Tibial artery (tissue), 4 donors: Measurements from ENCODE around the gene ASB9.

Experiments used
- DNase-seq, 2 donors: peaks; one replicate each; pipeline ENCODE4 v3.0.0-alpha.2; 2019
- H3K27ac ChIP-seq, 2 donors: fragments of 200-600 bp; sonication (generic) in 1 of 2; 1 replicate in 1 of 2; 2 replicates in 1 of 2; pipeline ENCODE4 v1.5.1; 2018 to 2019; ENCODE audit warnings: mild to moderate bottlenecking in 1 of 2
- H3K27me3 ChIP-seq, 2 donors: fragments of 200-600 bp; sonication (generic) in 1 of 2; one replicate each; pipeline versions ENCODE4 v1.5.1 to v1.6.0; 2016 to 2019
- H3K36me3 ChIP-seq, 3 donors: fragments of 200-600 bp; sonication (generic) in 2 of 3; one replicate each; pipeline ENCODE4 v1.5.1; 2016 to 2019; ENCODE audit warnings: mild to moderate bottlenecking in 2 of 3
- H3K4me1 ChIP-seq, 4 donors: fragments of 200-600 bp; sonication (generic) in 2 of 4; 1 replicate in 3 of 4; 2 replicates in 1 of 4; pipeline ENCODE4 v1.5.1; 2016 to 2019
- H3K4me3 ChIP-seq, 2 donors: fragments of 200-600 bp; sonication (generic) in 1 of 2; 1 replicate in 1 of 2; 2 replicates in 1 of 2; pipeline ENCODE4 v1.5.1; 2018 to 2019; ENCODE audit warnings: mild to moderate bottlenecking in 2 of 2
- H3K9me3 ChIP-seq, 3 donors: fragments of 200-600 bp; sonication (generic) in 1 of 3; one replicate each; pipeline ENCODE4 v1.5.1; 2016 to 2019
- intact Hi-C: fragments of 100-400 bp; cut with DNase I; formaldehyde crosslinking; loops from one replicate; pipeline ENCODE4 v1.15.0; 2023; ENCODE audit warnings: low total_unique reads
- TF ChIP-seq, protein P1 (sequence below), 2 experiments: fragments of 200-600 bp in 1 of 2; fragments of 450-650 bp in 1 of 2; IDR thresholded peaks; one replicate each; pipeline ENCODE4 v1.5.1; 2017 to 2019; ENCODE audit warnings: antibody characterized with exemption in 2 of 2, mild to moderate bottlenecking in 1 of 2, moderate library complexity in 1 of 2

Gene ASB9

DNA sequence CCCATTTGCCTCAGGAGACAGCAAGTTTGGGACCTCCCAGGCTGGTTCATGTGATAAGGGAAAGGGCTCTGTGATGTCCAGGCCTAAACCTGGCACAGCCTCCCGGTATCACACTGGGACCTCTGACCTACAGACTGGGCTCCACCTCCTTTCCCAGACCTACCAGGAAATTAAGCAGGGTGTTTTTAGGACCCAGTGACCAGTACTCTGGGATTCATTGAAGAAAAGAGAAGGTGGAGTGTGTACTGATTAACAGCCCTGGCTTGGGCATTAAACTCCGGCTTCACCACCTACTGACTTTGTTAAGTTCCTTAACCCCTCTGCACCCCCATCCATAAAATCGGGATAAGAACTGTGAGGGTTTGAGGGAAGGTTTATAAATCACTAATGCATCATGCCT, 28.6 kb downstream of the ASB9 start:
- Histone ChIP-seq H3K9me3 (no peaks in the 10 kb centered on the region), H3K27ac (no peak overlapping the region), H3K36me3 (no peaks in the 10 kb centered on the region), H3K27me3 (no peaks in the 10 kb centered on the region), H3K4me3 (no peak overlapping the region), H3K4me1 (no peaks in the 10 kb centered on the region)
- DNase-seq: no peak
- TF ChIP-seq, protein P1, sequence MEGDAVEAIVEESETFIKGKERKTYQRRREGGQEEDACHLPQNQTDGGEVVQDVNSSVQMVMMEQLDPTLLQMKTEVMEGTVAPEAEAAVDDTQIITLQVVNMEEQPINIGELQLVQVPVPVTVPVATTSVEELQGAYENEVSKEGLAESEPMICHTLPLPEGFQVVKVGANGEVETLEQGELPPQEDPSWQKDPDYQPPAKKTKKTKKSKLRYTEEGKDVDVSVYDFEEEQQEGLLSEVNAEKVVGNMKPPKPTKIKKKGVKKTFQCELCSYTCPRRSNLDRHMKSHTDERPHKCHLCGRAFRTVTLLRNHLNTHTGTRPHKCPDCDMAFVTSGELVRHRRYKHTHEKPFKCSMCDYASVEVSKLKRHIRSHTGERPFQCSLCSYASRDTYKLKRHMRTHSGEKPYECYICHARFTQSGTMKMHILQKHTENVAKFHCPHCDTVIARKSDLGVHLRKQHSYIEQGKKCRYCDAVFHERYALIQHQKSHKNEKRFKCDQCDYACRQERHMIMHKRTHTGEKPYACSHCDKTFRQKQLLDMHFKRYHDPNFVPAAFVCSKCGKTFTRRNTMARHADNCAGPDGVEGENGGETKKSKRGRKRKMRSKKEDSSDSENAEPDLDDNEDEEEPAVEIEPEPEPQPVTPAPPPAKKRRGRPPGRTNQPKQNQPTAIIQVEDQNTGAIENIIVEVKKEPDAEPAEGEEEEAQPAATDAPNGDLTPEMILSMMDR (IDR thresholded peaks at IDR 0.05): no peak
- intact Hi-C loops: no loop called here

DNA sequence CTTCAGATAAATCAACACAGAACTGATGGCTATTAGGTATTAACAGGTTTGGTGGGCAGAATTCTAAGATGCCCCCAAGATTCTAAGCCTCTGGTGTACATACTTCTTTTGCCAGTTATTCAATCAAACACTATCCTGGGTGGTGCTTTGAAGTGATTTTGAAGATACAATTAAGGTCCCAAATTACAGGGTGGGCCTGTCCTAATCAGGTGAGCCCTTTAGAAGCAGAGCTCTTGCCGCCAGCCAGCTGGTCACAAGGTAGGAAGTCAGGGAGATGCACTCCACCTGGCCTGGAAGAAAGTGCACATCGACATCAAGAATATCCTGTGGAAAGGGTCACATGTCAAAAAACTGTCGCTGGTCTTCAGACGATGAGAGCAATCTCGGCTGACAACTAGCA, 29.5 kb downstream of the ASB9 start:
- no peak for DNase-seq
- Histone ChIP-seq H3K27ac (no peak overlapping the region), H3K4me1 (no peaks in the 10 kb centered on the region), H3K36me3 (no peaks in the 10 kb centered on the region), H3K27me3 (no peaks in the 10 kb centered on the region), H3K4me3 (no peak overlapping the region), H3K9me3 (no peaks in the 10 kb centered on the region)
- intact Hi-C loops: no loop called here
- TF ChIP-seq, protein P1 (IDR thresholded peaks at IDR 0.05): no peak

DNA sequence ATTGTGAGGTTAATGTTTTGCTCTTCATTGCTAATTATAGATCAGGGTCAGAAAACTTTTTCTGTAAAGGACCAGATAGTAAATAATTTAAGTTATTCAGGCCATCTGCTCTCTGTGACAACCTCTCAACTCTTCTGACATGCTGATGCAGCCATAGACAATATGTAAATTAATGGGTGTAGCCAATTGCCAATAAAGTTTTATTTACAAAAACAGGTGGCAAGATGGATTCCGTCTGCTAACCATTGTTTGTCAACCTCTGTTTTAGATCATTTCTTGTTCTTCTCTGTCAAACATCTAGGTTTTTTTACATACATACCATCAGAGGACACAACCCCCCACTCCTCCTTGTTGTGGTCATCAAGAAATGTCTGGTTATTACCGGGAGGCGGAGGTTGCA, 33.7 kb downstream of the ASB9 start:
- H3K27ac ChIP-seq: no peak overlapping the region
- DNase-seq: no peak
- H3K27me3 ChIP-seq: no peaks in the 10 kb centered on the region
- H3K9me3 ChIP-seq: no peaks in the 10 kb centered on the region
- no peak overlapping the region for H3K4me3 ChIP-seq
- intact Hi-C loops: no loop called here
- no peaks in the 10 kb centered on the region for H3K4me1 ChIP-seq
- TF ChIP-seq, protein P1 (IDR thresholded peaks at IDR 0.05): no peak
- no peaks in the 10 kb centered on the region for H3K36me3 ChIP-seq

DNA sequence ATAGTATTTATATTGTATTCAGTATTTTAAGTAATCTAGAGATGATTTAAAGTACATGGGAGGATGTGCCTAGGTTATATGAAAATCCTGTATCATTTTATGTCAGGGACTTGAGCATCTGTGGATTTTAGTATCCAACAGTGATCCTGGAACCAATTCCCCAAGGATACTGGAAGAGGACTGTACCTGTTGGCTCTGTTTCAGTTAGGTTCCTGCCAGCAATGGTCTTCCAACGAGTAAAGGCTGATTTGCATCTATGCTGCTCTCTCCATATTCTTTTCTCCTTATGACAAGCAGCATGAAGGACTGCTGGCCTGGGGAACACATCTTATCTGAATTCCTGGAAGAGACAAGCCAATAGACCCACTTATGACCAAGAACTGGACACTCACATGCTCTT, 34.9 kb downstream of the ASB9 start:
- no peaks in the 10 kb centered on the region for H3K4me1 ChIP-seq
- H3K27me3 ChIP-seq: no peaks in the 10 kb centered on the region
- H3K27ac ChIP-seq: no peak overlapping the region
- H3K36me3 ChIP-seq: no peaks in the 10 kb centered on the region
- intact Hi-C loops: no loop called here
- H3K4me3 ChIP-seq: no peak overlapping the region
- TF ChIP-seq, protein P1 (IDR thresholded peaks at IDR 0.05): no peak
- DNase-seq: no peak
- H3K9me3 ChIP-seq: no peaks in the 10 kb centered on the region

DNA sequence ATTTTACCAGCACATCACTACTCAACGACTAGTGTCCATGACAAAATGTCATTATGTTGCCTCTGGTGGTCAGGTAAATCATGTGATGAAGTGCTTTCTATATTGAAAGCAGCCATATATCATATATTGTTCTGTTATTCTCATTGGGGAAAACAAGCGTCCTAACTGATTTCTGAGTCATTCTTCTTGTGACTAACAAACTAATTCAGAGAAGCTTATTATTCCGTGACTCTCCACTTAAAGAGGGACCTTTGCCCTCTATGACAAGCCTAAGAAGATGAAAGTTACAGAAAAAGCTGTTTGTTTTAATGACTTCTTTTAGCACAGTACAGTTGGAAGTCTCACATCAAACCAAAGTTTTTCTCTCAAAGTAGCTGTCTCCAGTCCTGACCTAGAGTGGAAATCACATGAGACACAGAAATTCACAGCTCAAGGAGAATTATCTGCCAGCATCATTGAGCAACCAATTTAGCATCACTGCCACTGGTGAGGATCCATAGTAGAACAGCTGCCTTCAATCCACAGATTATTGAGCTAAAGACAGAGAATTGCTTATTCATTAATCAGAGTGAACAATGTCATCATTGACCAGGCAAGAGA, 36.4 kb downstream of the ASB9 start:
- TF ChIP-seq, protein P1 (IDR thresholded peaks at IDR 0.05): no peak
- H3K27ac ChIP-seq: no peak overlapping the region
- no peak for DNase-seq
- intact Hi-C loops: no loop called here
- H3K4me3 ChIP-seq: no peak overlapping the region
- no peaks in the 10 kb centered on the region for H3K4me1 ChIP-seq
- no peaks in the 10 kb centered on the region for H3K9me3 ChIP-seq
- no peaks in the 10 kb centered on the region for H3K36me3 ChIP-seq
- no peaks in the 10 kb centered on the region for H3K27me3 ChIP-seq

DNA sequence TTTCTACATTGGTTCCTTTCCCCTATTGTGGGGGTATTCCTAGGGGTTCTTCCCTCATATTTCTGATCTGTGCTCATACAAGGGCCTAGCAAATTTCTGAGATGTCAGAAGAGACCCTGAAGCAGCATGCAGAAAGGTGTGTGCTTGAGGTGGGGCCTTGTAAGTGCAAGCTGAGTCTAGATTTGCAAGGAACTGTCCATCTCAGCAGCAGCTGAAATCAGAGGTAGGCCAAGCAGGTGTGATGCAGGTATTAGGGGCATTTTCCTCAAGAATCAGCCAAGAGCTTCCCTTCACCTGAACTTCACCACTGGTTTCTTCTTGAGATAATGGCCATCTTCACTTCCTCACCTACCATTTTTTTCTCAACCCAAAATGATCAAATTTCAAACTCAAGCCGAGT, 45.1 kb downstream of the ASB9 start:
- H3K4me1 ChIP-seq: no peaks in the 10 kb centered on the region
- intact Hi-C loops: no loop called here

More for the DNA sequence above, 45.1 kb downstream of the ASB9 start:
- Histone ChIP-seq H3K27me3 (no peaks in the 10 kb centered on the region), H3K9me3 (no peaks in the 10 kb centered on the region), H3K4me3 (no peak overlapping the region), H3K27ac (no peak overlapping the region), H3K36me3 (no peaks in the 10 kb centered on the region)
- DNase-seq: no peak
- TF ChIP-seq, protein P1 (IDR thresholded peaks at IDR 0.05): no peak
